Measurements from ENCODE around the gene ERICH4.

GRCh38 chr19:41436674-41436951, 6.3 kb upstream of the ERICH4 start:
- TF ChIP-seq CTCF (IDR thresholded peaks at IDR 0.05): no peak
- TF ChIP-seq REST (IDR thresholded peaks at IDR 0.05): no peak
- no peak for TF ChIP-seq KDM1A (IDR thresholded peaks at IDR 0.05; ENCODE audit: low read depth)
- TF ChIP-seq BHLHE40 (IDR thresholded peaks at IDR 0.05; ENCODE audit: low read depth, low read length): no peak
- no peak for TF ChIP-seq POLR2A (IDR thresholded peaks at IDR 0.05; ENCODE audit: low read length)
- no peak for TF ChIP-seq HDAC2 (IDR thresholded peaks at IDR 0.05)
- no peak for TF ChIP-seq EP300 (IDR thresholded peaks at IDR 0.05)
- TF ChIP-seq POLR2AphosphoS2 (conservative IDR thresholded peaks at IDR 0.05; ENCODE audit: low read length): no peak
- no peak for TF ChIP-seq EHMT2 (IDR thresholded peaks at IDR 0.05; ENCODE audit: low read depth)
- no peak for TF ChIP-seq RAD21 (conservative IDR thresholded peaks at IDR 0.05 in 1 of 2, IDR thresholded peaks at IDR 0.05 in 1 of 2)
- TF ChIP-seq USF2 (IDR thresholded peaks at IDR 0.05): no peak
- TF ChIP-seq CHD2 (IDR thresholded peaks at IDR 0.05; ENCODE audit: low read length, partially characterized antibody): no peak
- no peak for TF ChIP-seq HMGXB4 (CRISPR knock-in tag; IDR thresholded peaks at IDR 0.05; ENCODE audit: borderline replicate concordance)
